HCT116 (cell line): ENCODE results near the gene AADAC. TPM values are rescaled to one million over a fixed set of nuclear protein-coding genes. Genes with fewer than 3 reads are reported as not detected.

ENCODE experiments used
- ATAC-seq: fragments of 200-7000 bp; cut with Tn5 transposase; 2 replicates; pipeline ENCODE4 v1.9.1; 2020; ENCODE audit warnings: mild to moderate bottlenecking, moderate library complexity
- BruUV-seq: library from RNA; stranded (reverse); fragments of 400-500 nt; replicated peaks from 2 replicates; lab custom pipeline; 2021; lab: Mats Ljungman, UMichigan
- CTCF ChIA-PET: fragments of 300-600 bp; sonication (Branson Sonifier 250); formaldehyde crosslinking; loops from one replicate; lab custom pipeline; 2021; ENCODE audit warnings: antibody characterized with exemption; lab: Charles Lee
- POLR2A ChIA-PET: fragments of 300-600, 350-600 bp; sonication (Branson Sonifier 250); formaldehyde crosslinking; loops from one replicate; lab custom pipeline; 2021; ENCODE audit warnings: antibody characterized with exemption; lab: Charles Lee
- RAD21 ChIA-PET, 2 experiments: fragments of 300-600 bp; sonication (Branson Sonifier 250); formaldehyde crosslinking; loops; one replicate each; lab custom pipeline; 2023; ENCODE audit warnings: low total read pairs in 2 of 2; ENCODE audit not compliant: uncharacterized antibody in 2 of 2, unreplicated experiment in 2 of 2, low non-redundant PET in 1 of 2; lab: Charles Lee
- DNase-seq: peaks from one replicate; pipeline ENCODE4 v3.0.0-alpha.2; 2010; ENCODE audit warnings: low read depth, low spot score
- H2AFZ ChIP-seq: fragments of 200-600 bp; shearing (Covaris generic), sonication (generic); 2 replicates; pipeline ENCODE4 v1.6.1; 2017; ENCODE audit warnings: low read depth, mixed run types, mixed read lengths, antibody characterized with exemption, low read length; ENCODE audit not compliant: poor library complexity, severe bottlenecking
- H3K27ac ChIP-seq: 2 replicates; pipeline ENCODE4 v1.5.1; 2012; ENCODE audit warnings: low read depth, low read length
- H3K27me3 ChIP-seq: fragments of 200-600 bp; sonication (generic); 2 replicates; pipeline ENCODE4 v1.6.1; 2016; ENCODE audit warnings: mixed run types, low read length, mixed read lengths; ENCODE audit not compliant: insufficient read depth
- H3K36me3 ChIP-seq, 2 experiments: fragments of 200-500 bp in 1 of 2; fragments of 200-600 bp in 1 of 2; sonication (Bioruptor generic) in 1 of 2; sonication (generic) in 1 of 2; 2 replicates each; pipeline versions ENCODE4 v1.5.1 to v1.6.1; 2014 to 2016; ENCODE audit warnings: low read length in 2 of 2, inconsistent platforms in 1 of 2, mixed read lengths in 1 of 2, mixed run types in 1 of 2; ENCODE audit not compliant: insufficient read depth in 2 of 2, control insufficient read depth in 1 of 2
- H3K4me1 ChIP-seq, 2 experiments: fragments of 200-600 bp in 1 of 2; sonication (generic) in 1 of 2; 2 replicates each; pipeline versions ENCODE4 v1.5.1 to v1.6.1; 2012 to 2017; ENCODE audit warnings: low read length in 2 of 2, inconsistent platforms in 1 of 2, mild to moderate bottlenecking in 1 of 2, mixed read lengths in 1 of 2, mixed run types in 1 of 2, moderate library complexity in 1 of 2; ENCODE audit not compliant: insufficient read depth in 2 of 2, control insufficient read depth in 1 of 2
- H3K4me2 ChIP-seq: fragments of 200-600 bp; sonication (generic); 2 replicates; pipeline ENCODE4 v1.6.1; 2017; ENCODE audit warnings: mixed run types, low read length, mixed read lengths
- H3K4me3 ChIP-seq, 2 experiments: fragments of 200-600 bp in 1 of 2; sonication (generic) in 1 of 2; replicated peaks in 1 of 2; 2 replicates each; pipeline ENCODE4 v1.5.1; 2011 to 2016; ENCODE audit warnings: low read length in 2 of 2, control low read depth in 1 of 2, low read depth in 1 of 2, mild to moderate bottlenecking in 1 of 2, mixed read lengths in 1 of 2, mixed run types in 1 of 2
- H3K79me2 ChIP-seq: fragments of 200-600 bp; sonication (generic); 2 replicates; pipeline ENCODE4 v1.6.1; 2017; ENCODE audit warnings: mild to moderate bottlenecking, mixed run types, low read length, moderate library complexity, mixed read lengths; ENCODE audit not compliant: insufficient read depth
- H3K9ac ChIP-seq: fragments of 200-600 bp; sonication (generic); 2 replicates; pipeline ENCODE4 v1.6.1; 2016; ENCODE audit warnings: low read length, mixed read lengths
- H3K9me2 ChIP-seq: fragments of 200-600 bp; sonication (generic), shearing (Covaris generic); 2 replicates; pipeline ENCODE4 v1.6.1; 2017; ENCODE audit warnings: mixed run types, mild to moderate bottlenecking, moderate library complexity; ENCODE audit not compliant: insufficient read depth
- H3K9me3 ChIP-seq, 2 experiments: fragments of 200-500 bp in 1 of 2; fragments of 200-600 bp in 1 of 2; sonication (Bioruptor generic) in 1 of 2; sonication (generic) in 1 of 2; 2 replicates each; pipeline ENCODE4 v1.6.1; 2014 to 2017; ENCODE audit warnings: low read length in 2 of 2, mixed read lengths in 2 of 2, inconsistent platforms in 1 of 2, low read depth in 1 of 2, mild to moderate bottlenecking in 1 of 2, mixed run types in 1 of 2, moderate library complexity in 1 of 2; ENCODE audit not compliant: control insufficient read depth in 1 of 2, insufficient read depth in 1 of 2
- H4K20me1 ChIP-seq: fragments of 200-600 bp; sonication (generic), shearing (Covaris generic); 2 replicates; pipeline ENCODE4 v1.6.1; 2017; ENCODE audit warnings: mixed run types, mild to moderate bottlenecking, moderate library complexity; ENCODE audit not compliant: insufficient read depth
- CTCF ChIP-seq, 3 experiments: fragments of 200-600 bp in 1 of 3; sonication (generic) in 1 of 3; IDR thresholded peaks in 2 of 3; conservative IDR thresholded peaks in 1 of 3; 2 replicates each; pipeline ENCODE4 v1.5.1; 2012 to 2017; ENCODE audit warnings: low read depth in 2 of 3, low read length in 2 of 3, antibody characterized with exemption in 1 of 3, borderline replicate concordance in 1 of 3, control low read depth in 1 of 3, mild to moderate bottlenecking in 1 of 3, mixed read lengths in 1 of 3, mixed run types in 1 of 3, moderate library complexity in 1 of 3; ENCODE audit not compliant: insufficient read depth in 1 of 3
- EGR1 ChIP-seq: IDR thresholded peaks from 2 replicates; pipeline ENCODE4 v1.6.1; 2012; ENCODE audit warnings: low read depth
- ELF1 ChIP-seq: IDR thresholded peaks from 2 replicates; pipeline ENCODE4 v1.6.1; 2012; ENCODE audit warnings: low read depth, borderline replicate concordance
- EZH2 ChIP-seq: fragments of 200-600 bp; sonication (generic); IDR thresholded peaks from 2 replicates; pipeline ENCODE4 v1.6.1; 2017; ENCODE audit warnings: antibody characterized with exemption, mixed run types
- FOSL1 ChIP-seq: IDR thresholded peaks from 2 replicates; pipeline ENCODE4 v1.6.1; 2012; ENCODE audit warnings: low read depth
- POLR2A ChIP-seq: IDR thresholded peaks from 2 replicates; pipeline ENCODE4 v1.7.0; 2011; ENCODE audit warnings: borderline replicate concordance; ENCODE audit not compliant: insufficient read depth, insufficient read length; ENCODE audit errors: extremely low read depth
- POLR2AphosphoS5 ChIP-seq: IDR thresholded peaks from 2 replicates; pipeline ENCODE4 v1.6.1; 2011; ENCODE audit warnings: mild to moderate bottlenecking, low read depth, low read length, moderate library complexity
- RAD21 ChIP-seq: IDR thresholded peaks from 2 replicates; pipeline ENCODE4 v1.6.1; 2012; ENCODE audit warnings: low read depth, mild to moderate bottlenecking
- SIN3A ChIP-seq: IDR thresholded peaks from 2 replicates; pipeline ENCODE4 v1.6.1; 2012; ENCODE audit warnings: low read depth
- SP1 ChIP-seq: IDR thresholded peaks from 2 replicates; pipeline ENCODE4 v1.6.1; 2012; ENCODE audit warnings: low read depth
- SRF ChIP-seq: IDR thresholded peaks from 2 replicates; pipeline ENCODE4 v1.6.1; 2012; ENCODE audit warnings: low read depth
- ZNF274 ChIP-seq: fragments of 200-500 bp; sonication (Bioruptor generic); IDR thresholded peaks from 2 replicates; pipeline ENCODE4 v1.6.1; 2014; ENCODE audit warnings: mild to moderate bottlenecking, low read depth, low read length, inconsistent platforms
- intact Hi-C: fragments of 100-400 bp; cut with micrococcal nuclease; formaldehyde crosslinking; loops from 2 replicates; pipeline ENCODE4 v1.10.0; 2022
- total RNA-seq: library from RNA; stranded (reverse); gene quantifications from one replicate; pipeline ENCODE4 v1.2.1, GENCODE V29; 2021; ENCODE audit not compliant: unreplicated experiment
- TF ChIP-seq, protein P1 (sequence below): IDR thresholded peaks from 2 replicates; pipeline ENCODE4 v1.6.1; 2012; ENCODE audit warnings: low read depth
- TF ChIP-seq, protein P2 (sequence below): IDR thresholded peaks from 2 replicates; pipeline ENCODE4 v1.6.1; 2011; ENCODE audit warnings: mild to moderate bottlenecking, low read length, moderate library complexity; ENCODE audit not compliant: insufficient replicate concordance; ENCODE audit errors: extremely low read depth
- TF ChIP-seq, protein P3 (sequence below): IDR thresholded peaks from 2 replicates; pipeline ENCODE4 v1.6.1; 2012
- TF ChIP-seq, protein P4 (sequence below): IDR thresholded peaks from 2 replicates; pipeline ENCODE4 v1.6.1; 2012

AADAC gene
- total RNA-seq, 1 experiment from 2014 or later = 3.8 TPM

- intact Hi-C loops = no loop called here
- CTCF ChIA-PET = no interaction called here
These were observed 6.0 kb downstream of the AADAC start for GRCh38 chr3:151819910-151820309.

More at GRCh38 chr3:151819910-151820309, 6.0 kb downstream of the AADAC start:
- ChIA-PET RAD21 (no interaction called here), POLR2A (no interaction called here)
- no peak overlapping the region for H2AFZ ChIP-seq
- H3K79me2 ChIP-seq = no peaks in the 10 kb centered on the region
- H3K4me2 ChIP-seq = no peak overlapping the region
- no peaks in the 10 kb centered on the region for H3K9me3 ChIP-seq
- no TSS peak for BruUV-seq
- H3K36me3 ChIP-seq = no peaks in the 10 kb centered on the region
- H3K9me2 ChIP-seq = no peaks in the 10 kb centered on the region
- peaks cover 0 to 8% of the 10 kb centered on the region in 2 experiments; a peak in 1 of 4 replicates for H3K4me1 ChIP-seq
- no peaks in the 10 kb centered on the region for H3K27me3 ChIP-seq
- no peak overlapping the region for H3K9ac ChIP-seq
- ATAC-seq (no peak), DNase-seq (no peak)
- TF ChIP-seq, protein P1, sequence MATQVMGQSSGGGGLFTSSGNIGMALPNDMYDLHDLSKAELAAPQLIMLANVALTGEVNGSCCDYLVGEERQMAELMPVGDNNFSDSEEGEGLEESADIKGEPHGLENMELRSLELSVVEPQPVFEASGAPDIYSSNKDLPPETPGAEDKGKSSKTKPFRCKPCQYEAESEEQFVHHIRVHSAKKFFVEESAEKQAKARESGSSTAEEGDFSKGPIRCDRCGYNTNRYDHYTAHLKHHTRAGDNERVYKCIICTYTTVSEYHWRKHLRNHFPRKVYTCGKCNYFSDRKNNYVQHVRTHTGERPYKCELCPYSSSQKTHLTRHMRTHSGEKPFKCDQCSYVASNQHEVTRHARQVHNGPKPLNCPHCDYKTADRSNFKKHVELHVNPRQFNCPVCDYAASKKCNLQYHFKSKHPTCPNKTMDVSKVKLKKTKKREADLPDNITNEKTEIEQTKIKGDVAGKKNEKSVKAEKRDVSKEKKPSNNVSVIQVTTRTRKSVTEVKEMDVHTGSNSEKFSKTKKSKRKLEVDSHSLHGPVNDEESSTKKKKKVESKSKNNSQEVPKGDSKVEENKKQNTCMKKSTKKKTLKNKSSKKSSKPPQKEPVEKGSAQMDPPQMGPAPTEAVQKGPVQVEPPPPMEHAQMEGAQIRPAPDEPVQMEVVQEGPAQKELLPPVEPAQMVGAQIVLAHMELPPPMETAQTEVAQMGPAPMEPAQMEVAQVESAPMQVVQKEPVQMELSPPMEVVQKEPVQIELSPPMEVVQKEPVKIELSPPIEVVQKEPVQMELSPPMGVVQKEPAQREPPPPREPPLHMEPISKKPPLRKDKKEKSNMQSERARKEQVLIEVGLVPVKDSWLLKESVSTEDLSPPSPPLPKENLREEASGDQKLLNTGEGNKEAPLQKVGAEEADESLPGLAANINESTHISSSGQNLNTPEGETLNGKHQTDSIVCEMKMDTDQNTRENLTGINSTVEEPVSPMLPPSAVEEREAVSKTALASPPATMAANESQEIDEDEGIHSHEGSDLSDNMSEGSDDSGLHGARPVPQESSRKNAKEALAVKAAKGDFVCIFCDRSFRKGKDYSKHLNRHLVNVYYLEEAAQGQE = no peak
- TF ChIP-seq ELF1 = no peak
- TF ChIP-seq, protein P2, sequence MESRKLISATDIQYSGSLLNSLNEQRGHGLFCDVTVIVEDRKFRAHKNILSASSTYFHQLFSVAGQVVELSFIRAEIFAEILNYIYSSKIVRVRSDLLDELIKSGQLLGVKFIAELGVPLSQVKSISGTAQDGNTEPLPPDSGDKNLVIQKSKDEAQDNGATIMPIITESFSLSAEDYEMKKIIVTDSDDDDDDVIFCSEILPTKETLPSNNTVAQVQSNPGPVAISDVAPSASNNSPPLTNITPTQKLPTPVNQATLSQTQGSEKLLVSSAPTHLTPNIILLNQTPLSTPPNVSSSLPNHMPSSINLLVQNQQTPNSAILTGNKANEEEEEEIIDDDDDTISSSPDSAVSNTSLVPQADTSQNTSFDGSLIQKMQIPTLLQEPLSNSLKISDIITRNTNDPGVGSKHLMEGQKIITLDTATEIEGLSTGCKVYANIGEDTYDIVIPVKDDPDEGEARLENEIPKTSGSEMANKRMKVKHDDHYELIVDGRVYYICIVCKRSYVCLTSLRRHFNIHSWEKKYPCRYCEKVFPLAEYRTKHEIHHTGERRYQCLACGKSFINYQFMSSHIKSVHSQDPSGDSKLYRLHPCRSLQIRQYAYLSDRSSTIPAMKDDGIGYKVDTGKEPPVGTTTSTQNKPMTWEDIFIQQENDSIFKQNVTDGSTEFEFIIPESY = no peak
- TF ChIP-seq SP1 = no peak
- TF ChIP-seq EZH2 = no peak
- TF ChIP-seq ZNF274 = no peak
- TF ChIP-seq SRF = no peak
- TF ChIP-seq, protein P3, sequence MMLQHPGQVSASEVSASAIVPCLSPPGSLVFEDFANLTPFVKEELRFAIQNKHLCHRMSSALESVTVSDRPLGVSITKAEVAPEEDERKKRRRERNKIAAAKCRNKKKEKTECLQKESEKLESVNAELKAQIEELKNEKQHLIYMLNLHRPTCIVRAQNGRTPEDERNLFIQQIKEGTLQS = no peak
- TF ChIP-seq POLR2A = no peak
- no peak for TF ChIP-seq SIN3A
- TF ChIP-seq FOSL1 = no peak
- TF ChIP-seq RAD21 = no peak
- TF ChIP-seq, protein P4, sequence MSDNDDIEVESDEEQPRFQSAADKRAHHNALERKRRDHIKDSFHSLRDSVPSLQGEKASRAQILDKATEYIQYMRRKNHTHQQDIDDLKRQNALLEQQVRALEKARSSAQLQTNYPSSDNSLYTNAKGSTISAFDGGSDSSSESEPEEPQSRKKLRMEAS = no peak
- no peak for TF ChIP-seq EGR1
- no peak for TF ChIP-seq POLR2AphosphoS5
- no peak for TF ChIP-seq CTCF (IDR thresholded peaks at IDR 0.05 in 2 of 3, conservative IDR thresholded peaks at IDR 0.05 in 1 of 3; ENCODE audit: borderline replicate concordance in 1 of 3, insufficient read depth in 1 of 3, low read depth in 2 of 3, low read length in 2 of 3)
- TF ChIP-seq, all 23 proteins: peak for 0
- H3K4me3 ChIP-seq = no peak overlapping the region
- no peaks in the 10 kb centered on the region for H4K20me1 ChIP-seq
- no peak overlapping the region for H3K27ac ChIP-seq
